Measurements from ENCODE around the gene RNASEH2A.
"Not testable (repeated sequence)": the region's sequence is repeated elsewhere in the genome, so short reads cannot be mapped to it uniquely, and the experiment has no call there.

The RNASEH2A gene

GRCh38 chr19:12825254-12826131 lies 19.1 kb downstream of the RNASEH2A start:
- no peak for DNase-seq

- no peak for DNase-seq
Measured at GRCh38 chr19:12828494-12828893, 22.1 kb downstream of the RNASEH2A start.

GRCh38 chr19:12833418-12833737 lies 27.0 kb downstream of the RNASEH2A start:
- no peak for DNase-seq

GRCh38 chr19:12833738-12834565 lies 27.6 kb downstream of the RNASEH2A start:
- peak in 21 of 58 donors; percentile 4 to 66 (median 28) for DNase-seq

GRCh38 chr19:12834566-12834943 lies 28.2 kb downstream of the RNASEH2A start, which contains the start of gene RTBDN:
Gene RTBDN (minus strand): TSS chr19:12834579. CDS start chr19:12829979, 4,600 bp downstream.
- peak in 32 of 58 donors; percentile 4 to 78 (median 42) for DNase-seq

GRCh38 chr19:12834976-12835757 lies 28.8 kb downstream of the RNASEH2A start:
- DNase-seq, result peak in 24 of 58 donors; percentile 9 to 72 (median 33)

- DNase-seq, result no peak
Measured at GRCh38 chr19:12836529-12836863, 30.1 kb downstream of the RNASEH2A start.

GRCh38 chr19:12837225-12837624 lies 30.8 kb downstream of the RNASEH2A start:
- DNase-seq, result no peak

GRCh38 chr19:12838182-12838885 lies 31.9 kb downstream of the RNASEH2A start, which contains the start of gene MAST1:
Gene MAST1 (plus strand): TSS chr19:12838515. CDS start chr19:12838573, 58 bp downstream.
- peak in 27 of 58 donors; percentile 7 to 74 (median 30) for DNase-seq

- peak in 5 of 58 donors; percentile 1 to 25 (median 15) for DNase-seq
Measured at GRCh38 chr19:12838886-12839756, 32.7 kb downstream of the RNASEH2A start.

- peak in 32 of 58 donors; percentile 7 to 76 (median 39) for DNase-seq
Measured at GRCh38 chr19:12840091-12841079, 34.0 kb downstream of the RNASEH2A start.

GRCh38 chr19:12841094-12841493 lies 34.7 kb downstream of the RNASEH2A start:
- DNase-seq, result peak in 16 of 58 donors; percentile 13 to 64 (median 32)

GRCh38 chr19:12842511-12842910 lies 36.1 kb downstream of the RNASEH2A start:
- no peak for DNase-seq

GRCh38 chr19:12843328-12843727 lies 36.9 kb downstream of the RNASEH2A start:
- DNase-seq, result no peak

- DNase-seq, result no peak
Measured at GRCh38 chr19:12843999-12844732, 37.8 kb downstream of the RNASEH2A start.

- not testable (repeated sequence) for DNase-seq
Measured at GRCh38 chr19:12846613-12847012, 40.2 kb downstream of the RNASEH2A start.

All from anterior cingulate cortex (tissue), 58 donors.